GM21717 (cell line): ENCODE measurements around the gene IMP4.
A peak's percentile ranks its signal among the peaks of the same experiment; 100 is the strongest.
"Not testable (repeated sequence)": the region's sequence is repeated elsewhere in the genome, so short reads cannot be mapped to it uniquely, and the experiment has no call there.

Experiments
- ATAC-seq: cut with Tn5 transposase; IDR thresholded peaks from one replicate; pipeline ENCODE4 v1.9.1; 2021; ENCODE audit warnings: mild to moderate bottlenecking, moderate library complexity; ENCODE audit not compliant: unreplicated experiment

Gene IMP4, protein sequence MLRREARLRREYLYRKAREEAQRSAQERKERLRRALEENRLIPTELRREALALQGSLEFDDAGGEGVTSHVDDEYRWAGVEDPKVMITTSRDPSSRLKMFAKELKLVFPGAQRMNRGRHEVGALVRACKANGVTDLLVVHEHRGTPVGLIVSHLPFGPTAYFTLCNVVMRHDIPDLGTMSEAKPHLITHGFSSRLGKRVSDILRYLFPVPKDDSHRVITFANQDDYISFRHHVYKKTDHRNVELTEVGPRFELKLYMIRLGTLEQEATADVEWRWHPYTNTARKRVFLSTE

DNA sequence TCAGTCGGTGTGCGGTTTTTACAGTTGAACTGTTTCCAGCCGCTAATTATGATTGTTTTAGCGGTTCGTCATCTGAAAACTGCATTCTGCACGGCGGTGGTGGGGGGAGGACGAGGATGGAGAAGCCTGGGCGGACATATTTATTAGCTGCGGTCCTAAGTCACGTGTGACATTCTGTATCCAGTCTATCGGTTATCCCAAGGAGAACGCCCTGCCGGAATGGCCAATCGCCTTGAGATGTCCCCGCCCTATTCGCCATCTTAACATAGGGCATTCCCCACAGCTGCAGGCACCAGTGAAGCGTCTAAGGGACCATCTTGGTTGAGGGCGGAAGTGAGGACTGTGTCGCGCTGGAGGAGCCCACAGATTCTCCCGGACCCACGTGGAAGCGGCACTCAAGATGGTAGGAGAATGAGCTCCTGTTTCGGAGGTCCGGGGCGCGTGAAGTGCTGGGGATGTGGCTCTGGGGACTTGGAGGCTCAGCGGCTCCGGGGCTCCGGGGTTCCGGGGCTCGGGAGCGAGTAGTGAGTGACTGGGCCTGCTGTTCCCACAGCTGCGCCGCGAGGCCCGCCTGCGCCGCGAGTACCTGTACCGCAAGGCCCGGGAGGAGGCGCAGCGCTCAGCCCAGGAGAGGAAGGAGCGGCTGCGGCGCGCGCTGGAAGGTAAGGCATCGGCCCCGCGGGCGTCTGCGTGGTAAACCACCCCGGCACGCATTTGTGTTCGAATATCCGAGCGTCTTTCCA lies at the start of gene IMP4:
Gene IMP4, plus strand, starts transcription at position 365 of the 743 bp plus-strand sequence. Its CDS starts 36 bp downstream, at position 401.
- ATAC-seq = peak; percentile 91

- no peak for ATAC-seq
These were observed 42.3 kb upstream of the IMP4 start for GRCh38 chr2:130300258-130300969.

DNA sequence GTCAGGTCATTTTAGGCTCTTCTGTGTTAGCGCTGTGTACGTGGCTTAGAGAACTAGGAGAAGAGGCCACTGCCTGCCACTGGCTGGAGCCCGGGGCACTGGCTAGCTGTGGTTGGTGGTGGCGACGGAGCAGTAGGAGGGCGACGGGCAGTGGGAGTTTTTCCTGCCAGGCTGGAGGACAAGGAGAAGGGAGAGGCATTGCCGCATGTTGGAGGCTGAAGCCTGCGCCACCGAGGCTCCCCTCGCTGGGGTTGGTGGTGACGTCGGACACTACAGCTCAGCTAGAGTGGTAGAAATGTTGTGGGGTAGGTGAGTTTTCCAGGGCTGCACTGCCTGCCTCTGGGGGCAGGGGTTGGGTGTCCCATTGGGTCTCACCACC lies 41.7 kb upstream of the IMP4 start:
- no peak for ATAC-seq

- ATAC-seq = no peak
These were observed 40.4 kb upstream of the IMP4 start for GRCh38 chr2:130302164-130302886.

GRCh38 chr2:130303169-130303568 lies 39.5 kb upstream of the IMP4 start:
- ATAC-seq = peak; percentile 84

GRCh38 chr2:130304726-130305125 lies 38.0 kb upstream of the IMP4 start:
- ATAC-seq = no peak

DNA sequence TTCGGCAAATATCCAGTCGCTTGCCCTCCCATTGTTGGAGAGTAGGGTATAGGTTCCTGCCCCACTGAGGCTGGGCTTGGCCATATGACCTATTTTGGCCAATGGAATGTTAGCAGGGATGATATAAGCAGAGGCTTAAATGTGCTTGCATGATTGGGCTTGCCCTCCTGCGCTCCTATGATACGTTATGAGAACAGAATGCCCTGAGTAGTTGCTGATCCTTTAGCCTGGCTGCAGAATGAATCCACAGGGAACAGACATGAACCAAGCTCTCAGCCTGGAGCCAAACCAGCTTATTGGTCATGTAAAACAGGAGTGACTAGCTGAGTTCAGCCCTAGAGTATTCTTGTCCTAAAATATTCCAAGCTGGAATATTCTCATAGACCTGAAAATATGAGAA lies 34.8 kb upstream of the IMP4 start:
- no peak for ATAC-seq

DNA sequence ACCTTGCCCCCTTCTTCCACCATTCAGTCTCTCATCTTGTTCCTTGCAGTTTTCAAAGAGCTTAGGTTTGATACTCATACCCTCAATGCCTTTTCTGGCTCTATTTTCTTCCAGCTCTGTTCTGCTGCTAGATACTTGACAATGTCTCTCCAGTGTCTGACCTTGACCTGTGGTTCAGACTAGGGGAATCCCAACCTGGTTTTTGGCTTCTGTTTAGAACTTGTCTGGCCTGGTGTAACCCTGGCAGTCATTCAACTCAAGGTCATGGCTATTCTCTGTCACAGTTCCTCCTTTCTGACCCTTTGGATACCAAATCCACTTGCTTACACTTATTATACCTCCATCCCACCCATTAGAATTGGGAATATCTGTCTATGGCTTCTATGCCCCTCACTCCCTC lies 31.8 kb upstream of the IMP4 start:
- ATAC-seq = no peak

GRCh38 chr2:130313812-130314334 lies 28.8 kb upstream of the IMP4 start:
- ATAC-seq = no peak

GRCh38 chr2:130314377-130314776 lies 28.3 kb upstream of the IMP4 start:
- ATAC-seq = no peak

- ATAC-seq = no peak
These were observed 26.1 kb upstream of the IMP4 start for GRCh38 chr2:130316596-130316995.

DNA sequence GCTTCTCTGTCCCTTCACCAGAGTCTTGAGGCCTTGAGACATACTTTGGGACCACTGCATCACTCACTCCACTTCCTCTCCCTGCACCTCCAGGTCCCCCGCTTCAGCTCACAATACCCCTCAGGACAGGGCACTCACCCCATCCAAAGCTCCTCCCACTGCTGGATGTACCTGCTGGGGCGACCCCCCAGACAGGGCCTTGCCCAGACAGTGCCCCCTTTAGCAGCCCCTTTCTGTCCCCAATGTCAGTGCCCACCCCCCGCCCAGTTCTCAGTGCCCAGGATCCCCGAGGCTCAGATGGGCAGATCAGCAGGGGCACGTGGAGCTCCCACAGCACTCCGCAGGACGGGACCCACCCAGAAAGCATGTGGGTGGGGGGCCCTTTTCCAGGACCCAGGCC lies 23.8 kb upstream of the IMP4 start:
- ATAC-seq = no peak

DNA sequence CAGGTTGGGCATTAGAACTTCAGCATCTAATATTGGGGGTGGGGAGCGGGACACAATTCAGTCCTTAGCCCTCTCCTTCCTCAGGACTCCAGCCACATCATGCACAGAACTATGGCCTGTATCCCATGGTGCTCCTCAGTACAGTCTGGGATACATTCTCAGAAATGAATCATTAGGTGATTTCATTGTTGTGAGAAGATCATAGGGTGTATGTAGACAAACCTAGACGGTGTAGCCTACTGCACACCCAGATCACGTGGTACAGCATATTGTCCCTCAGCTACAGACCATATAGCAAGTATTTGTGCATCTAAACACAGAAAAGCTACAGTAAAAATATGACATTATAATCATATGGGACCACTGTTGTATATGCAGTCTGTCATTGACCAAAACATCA lies 23.2 kb upstream of the IMP4 start:
- ATAC-seq = no peak

GRCh38 chr2:130327703-130328527 lies 14.8 kb upstream of the IMP4 start:
- no peak for ATAC-seq

- ATAC-seq = no peak
These were observed 14.0 kb upstream of the IMP4 start for GRCh38 chr2:130328710-130329109.

DNA sequence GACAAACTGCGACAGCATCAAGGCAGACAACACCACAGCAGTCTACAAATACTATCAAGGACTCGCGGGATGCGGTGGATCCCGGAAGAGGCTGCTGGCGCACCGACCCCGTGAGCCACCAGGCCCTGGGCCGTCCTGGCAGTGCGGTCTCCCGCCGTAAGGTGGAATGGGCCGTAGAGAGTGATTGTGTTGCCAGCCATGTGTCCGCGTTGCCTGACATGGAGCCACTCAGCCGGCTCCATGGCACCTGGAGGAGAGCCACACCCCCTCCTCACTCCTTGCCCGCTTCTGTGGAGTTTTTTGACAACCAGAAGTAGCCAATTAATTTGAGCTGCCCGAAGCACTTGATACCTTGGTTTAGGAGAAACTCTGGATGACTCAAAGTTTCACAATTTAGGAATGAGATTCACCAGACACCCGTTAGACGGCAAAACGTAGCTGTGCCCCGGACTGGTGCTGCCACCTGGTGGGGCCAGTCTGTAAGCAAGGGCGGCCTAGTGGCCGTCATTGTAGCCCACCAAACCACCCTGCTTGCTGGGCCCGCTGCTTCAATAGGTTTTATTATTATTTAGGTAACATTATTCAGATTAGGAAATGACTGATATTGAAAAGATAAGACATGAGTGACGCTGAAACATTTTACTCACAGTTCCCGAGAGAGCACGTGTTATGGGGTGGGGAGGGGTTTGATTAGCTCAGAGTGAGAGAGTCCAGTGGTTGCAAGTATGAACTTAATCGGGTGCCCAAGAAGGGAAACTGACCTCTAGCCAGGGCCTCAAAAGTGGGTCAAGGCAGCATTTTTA lies 10.2 kb upstream of the IMP4 start:
- ATAC-seq = peak; percentile 76

- not testable (repeated sequence) for ATAC-seq
These were observed 9.4 kb upstream of the IMP4 start for GRCh38 chr2:130333253-130333652.

DNA sequence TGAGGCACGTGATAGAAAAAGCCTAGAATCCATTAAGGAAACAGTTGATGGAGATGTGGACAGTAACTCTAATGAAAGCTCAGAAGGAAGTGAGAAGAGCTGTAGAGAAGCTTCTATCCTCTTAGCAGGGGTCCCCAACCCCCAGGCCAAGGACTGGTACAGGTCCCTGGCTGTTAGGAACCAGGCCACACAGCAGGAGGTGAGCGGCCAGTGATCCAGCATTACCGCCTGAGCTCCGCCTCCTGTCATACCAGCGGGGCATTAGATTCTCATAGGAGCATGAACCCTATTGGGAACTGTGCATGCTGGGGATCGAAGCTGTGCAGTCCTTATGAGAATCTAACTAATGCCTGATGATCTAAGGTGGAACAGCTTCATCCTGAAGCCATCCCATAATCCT lies 8.7 kb upstream of the IMP4 start:
- no peak for ATAC-seq

DNA sequence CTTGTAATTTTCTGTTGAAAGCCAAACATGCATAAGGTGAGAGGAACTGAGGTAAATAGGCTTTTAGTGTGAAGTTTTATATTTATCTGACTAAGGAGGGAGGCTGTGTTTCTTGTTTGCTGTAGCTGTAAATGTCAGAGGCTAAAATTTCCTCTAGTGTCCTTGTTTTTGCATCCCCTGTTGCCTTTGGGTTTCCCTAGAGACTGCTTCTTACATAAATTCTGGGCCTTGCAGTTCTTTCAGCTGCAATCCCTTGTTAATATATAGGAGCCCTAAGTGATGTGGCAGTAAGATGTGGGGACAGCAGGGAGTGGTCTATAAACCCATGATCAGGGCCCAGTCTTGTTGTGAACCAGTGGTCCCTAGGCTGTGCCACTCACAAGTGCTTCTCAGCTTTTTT lies 7.5 kb upstream of the IMP4 start:
- no peak for ATAC-seq
